Measurements from ENCODE around the gene EFCC1. TPM values are rescaled to one million over a fixed set of nuclear protein-coding genes. Genes with fewer than 3 reads are reported as not detected.

EFCC1 gene
- total RNA-seq, 1 experiment from 2014 or later, result 1.0 TPM

- TF ChIP-seq REST (IDR thresholded peaks at IDR 0.05; ENCODE audit: low read depth) (no peak), ATF3 (IDR thresholded peaks at IDR 0.05) (no peak), CEBPB (IDR thresholded peaks at IDR 0.05; ENCODE audit: low read depth) (no peak), YY1 (IDR thresholded peaks at IDR 0.05; ENCODE audit: extremely low read depth, insufficient replicate concordance, low read depth, low read length) (no peak), ZFX (IDR thresholded peaks at IDR 0.05) (no peak), ELF1 (IDR thresholded peaks at IDR 0.05; ENCODE audit: borderline replicate concordance, low read depth) (no peak), TCF7L2 (IDR thresholded peaks at IDR 0.05; ENCODE audit: borderline replicate concordance, extremely low read depth, insufficient read depth, insufficient read length) (no peak), SP1 (IDR thresholded peaks at IDR 0.05; ENCODE audit: low read depth) (no peak), POLR2AphosphoS5 (IDR thresholded peaks at IDR 0.05; ENCODE audit: low read depth, low read length) (no peak)
Observed at GRCh38 chr3:129047553-129047839, 46.4 kb downstream of the EFCC1 start (continued).

- Histone ChIP-seq H3K27ac (ENCODE audit: low read depth, low read length) (no peak overlapping the region), H3K4me2 (ENCODE audit: low read length) (no peak overlapping the region), H4K20me1 (ENCODE audit: insufficient read depth) (no peaks in the 10 kb centered on the region), H3K36me3 (ENCODE audit: control insufficient read depth in 1 of 2, insufficient read depth in 2 of 2, low read length in 2 of 2) (no peaks in the 10 kb centered on the region), H3K9ac (ENCODE audit: low read length) (no peak overlapping the region), H3K9me2 (ENCODE audit: insufficient read depth) (no peaks in the 10 kb centered on the region), H3K4me1 (ENCODE audit: control insufficient read depth in 1 of 2, insufficient read depth in 2 of 2, low read length in 2 of 2) (peaks cover 0 to 18% of the 10 kb centered on the region in 2 experiments; a peak in 3 of 4 replicates), H3K4me3 (replicated peaks in 1 of 2; ENCODE audit: low read depth in 1 of 2, low read length in 2 of 2) (no peak overlapping the region), H2AFZ (ENCODE audit: low read depth, low read length, poor library complexity, severe bottlenecking) (no peak overlapping the region), H3K27me3 (ENCODE audit: insufficient read depth, low read length) (no peaks in the 10 kb centered on the region), H3K79me2 (ENCODE audit: insufficient read depth, low read length) (no peaks in the 10 kb centered on the region), H3K9me3 (ENCODE audit: control insufficient read depth in 1 of 2, insufficient read depth in 1 of 2, low read depth in 1 of 2, low read length in 2 of 2) (no peaks in the 10 kb centered on the region)
- ATAC-seq (no peak), DNase-seq (ENCODE audit: low read depth, low spot score) (no peak)
- ChIA-PET CTCF (no interaction called here), POLR2A (no interaction called here), RAD21 (ENCODE audit: low non-redundant PET in 1 of 2, low total read pairs in 2 of 2, uncharacterized antibody in 2 of 2, unreplicated experiment in 2 of 2) (interaction anchor here in 1 of 2 experiments (0.6 kb wide), 1 partner anchor 198 kb away, joined by 4 read pairs; the partner anchor contains the start of gene COPG1)
- intact Hi-C loops (cut with micrococcal nuclease), result no loop called here
- BruUV-seq (replicated peaks), result no TSS peak
- no peak for TF ChIP-seq CTCF (IDR thresholded peaks at IDR 0.05 in 2 of 3, conservative IDR thresholded peaks at IDR 0.05 in 1 of 3; ENCODE audit: borderline replicate concordance in 1 of 3, insufficient read depth in 1 of 3, low read depth in 2 of 3, low read length in 2 of 3)
- no peak for TF ChIP-seq SP1 (IDR thresholded peaks at IDR 0.05; ENCODE audit: low read depth)
- no peak for TF ChIP-seq POLR2AphosphoS5 (IDR thresholded peaks at IDR 0.05; ENCODE audit: low read depth, low read length)
- no peak for TF ChIP-seq ELF1 (IDR thresholded peaks at IDR 0.05; ENCODE audit: borderline replicate concordance, low read depth)
- TF ChIP-seq EZH2phosphoT487 (IDR thresholded peaks at IDR 0.05; ENCODE audit: borderline replicate concordance), result no peak
- TF ChIP-seq REST (IDR thresholded peaks at IDR 0.05; ENCODE audit: low read depth), result no peak
- TF ChIP-seq EGR1 (IDR thresholded peaks at IDR 0.05; ENCODE audit: low read depth), result no peak
- no peak for TF ChIP-seq CEBPB (IDR thresholded peaks at IDR 0.05; ENCODE audit: low read depth)
- TF ChIP-seq SRF (IDR thresholded peaks at IDR 0.05; ENCODE audit: low read depth), result no peak
- TF ChIP-seq ATF3 (IDR thresholded peaks at IDR 0.05), result no peak
Observed at GRCh38 chr3:129050556-129051295, 49.6 kb downstream of the EFCC1 start.
